Neutrophil (primary cell): ENCODE measurements around the gene ABR.

ENCODE experiments used
- H3K27ac ChIP-seq: fragments of 200-600 bp; sonication (generic); 2 replicates; pipeline ENCODE4 v1.5.1; 2016; ENCODE audit warnings: mild to moderate bottlenecking, moderate library complexity
- H3K27me3 ChIP-seq: fragments of 200-600 bp; sonication (generic); 2 replicates; pipeline ENCODE4 v1.6.0; 2016; ENCODE audit warnings: mild to moderate bottlenecking
- H3K36me3 ChIP-seq: fragments of 200-600 bp; sonication (generic); 2 replicates; pipeline ENCODE4 v1.5.1; 2017
- H3K4me1 ChIP-seq, 2 experiments: fragments of 200-600 bp in 1 of 2; sonication (generic) in 1 of 2; 1 replicate in 1 of 2; 2 replicates in 1 of 2; pipeline versions ENCODE4 v1.5.1 to v1.6.1; 2013 to 2016; ENCODE audit warnings: low read depth in 1 of 2, low read length in 1 of 2, mild to moderate bottlenecking in 1 of 2, moderate library complexity in 1 of 2; ENCODE audit not compliant: control insufficient read depth in 1 of 2, insufficient read depth in 1 of 2
- H3K4me3 ChIP-seq, 2 experiments: fragments of 200-600 bp in 1 of 2; sonication (generic) in 1 of 2; 1 replicate in 1 of 2; 2 replicates in 1 of 2; pipeline ENCODE4 v1.5.1; 2013 to 2016; ENCODE audit warnings: low read depth in 1 of 2, low read length in 1 of 2, mild to moderate bottlenecking in 1 of 2, moderate library complexity in 1 of 2
- H3K9me3 ChIP-seq: fragments of 200-600 bp; sonication (generic); 2 replicates; pipeline ENCODE4 v1.5.1; 2016
- TF ChIP-seq, protein P1 (sequence below): fragments of 200-600 bp; sonication (generic); IDR thresholded peaks from 2 replicates; pipeline ENCODE4 v1.5.1; 2016; ENCODE audit warnings: antibody characterized with exemption

The ABR gene

DNA sequence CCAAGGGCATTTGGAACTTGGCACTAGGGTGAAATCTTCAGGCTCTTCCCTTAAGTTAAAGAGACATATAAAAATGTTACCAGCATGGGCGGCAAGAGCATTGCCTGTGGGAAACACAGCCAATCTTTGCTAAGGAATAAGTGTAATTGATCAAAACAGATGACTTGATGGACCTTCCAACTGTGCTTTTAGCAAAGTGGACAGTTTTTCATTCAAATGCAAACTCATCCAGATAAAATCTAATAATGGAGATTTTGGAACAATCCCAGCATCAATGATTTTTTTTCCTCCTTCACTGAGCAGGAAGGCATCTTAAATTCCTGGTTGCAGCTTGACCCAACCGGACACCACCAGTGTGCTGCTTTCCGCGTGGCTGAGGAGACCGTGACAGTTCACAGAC, 47.6 kb upstream of the ABR start:
- TF ChIP-seq, protein P1, sequence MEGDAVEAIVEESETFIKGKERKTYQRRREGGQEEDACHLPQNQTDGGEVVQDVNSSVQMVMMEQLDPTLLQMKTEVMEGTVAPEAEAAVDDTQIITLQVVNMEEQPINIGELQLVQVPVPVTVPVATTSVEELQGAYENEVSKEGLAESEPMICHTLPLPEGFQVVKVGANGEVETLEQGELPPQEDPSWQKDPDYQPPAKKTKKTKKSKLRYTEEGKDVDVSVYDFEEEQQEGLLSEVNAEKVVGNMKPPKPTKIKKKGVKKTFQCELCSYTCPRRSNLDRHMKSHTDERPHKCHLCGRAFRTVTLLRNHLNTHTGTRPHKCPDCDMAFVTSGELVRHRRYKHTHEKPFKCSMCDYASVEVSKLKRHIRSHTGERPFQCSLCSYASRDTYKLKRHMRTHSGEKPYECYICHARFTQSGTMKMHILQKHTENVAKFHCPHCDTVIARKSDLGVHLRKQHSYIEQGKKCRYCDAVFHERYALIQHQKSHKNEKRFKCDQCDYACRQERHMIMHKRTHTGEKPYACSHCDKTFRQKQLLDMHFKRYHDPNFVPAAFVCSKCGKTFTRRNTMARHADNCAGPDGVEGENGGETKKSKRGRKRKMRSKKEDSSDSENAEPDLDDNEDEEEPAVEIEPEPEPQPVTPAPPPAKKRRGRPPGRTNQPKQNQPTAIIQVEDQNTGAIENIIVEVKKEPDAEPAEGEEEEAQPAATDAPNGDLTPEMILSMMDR = no peak
- Histone ChIP-seq H3K27me3 (peaks cover 60% of the 10 kb centered on the region), H3K36me3 (no peaks in the 10 kb centered on the region)

DNA sequence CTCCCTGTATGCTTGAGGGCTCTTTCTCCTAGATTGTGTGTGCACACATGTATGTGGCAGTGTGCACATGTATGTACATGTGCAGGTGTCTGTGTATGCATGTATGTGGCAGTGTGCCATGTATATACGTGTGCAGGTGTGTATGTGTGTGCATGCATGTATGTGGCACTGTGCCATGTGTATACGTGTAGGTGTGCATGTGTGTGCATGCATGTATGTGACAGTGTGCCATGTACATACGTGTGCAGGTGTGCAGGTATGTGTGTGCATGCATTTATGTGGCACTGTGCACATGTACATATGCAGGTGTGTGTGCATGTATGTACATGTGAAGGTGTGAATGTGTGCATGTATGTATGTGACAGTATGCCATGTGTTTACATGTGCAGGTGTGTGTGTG, 46.5 kb upstream of the ABR start:
- no peaks in the 10 kb centered on the region for H3K36me3 ChIP-seq
- peaks cover 49% of the 10 kb centered on the region for H3K27me3 ChIP-seq
- peaks cover 15 to 22% of the 10 kb centered on the region in 2 experiments for H3K4me1 ChIP-seq
- no peak overlapping the region for H3K4me3 ChIP-seq
- H3K27ac ChIP-seq = no peak overlapping the region
- TF ChIP-seq, protein P1 = no peak
- H3K9me3 ChIP-seq = no peaks in the 10 kb centered on the region

More for the DNA sequence above, 47.6 kb upstream of the ABR start:
- Histone ChIP-seq H3K4me3 (peak overlapping the region in 1 of 2 experiments; percentile 75), H3K9me3 (no peaks in the 10 kb centered on the region), H3K27ac (no peak overlapping the region), H3K4me1 (peaks cover 15 to 22% of the 10 kb centered on the region in 2 experiments)

DNA sequence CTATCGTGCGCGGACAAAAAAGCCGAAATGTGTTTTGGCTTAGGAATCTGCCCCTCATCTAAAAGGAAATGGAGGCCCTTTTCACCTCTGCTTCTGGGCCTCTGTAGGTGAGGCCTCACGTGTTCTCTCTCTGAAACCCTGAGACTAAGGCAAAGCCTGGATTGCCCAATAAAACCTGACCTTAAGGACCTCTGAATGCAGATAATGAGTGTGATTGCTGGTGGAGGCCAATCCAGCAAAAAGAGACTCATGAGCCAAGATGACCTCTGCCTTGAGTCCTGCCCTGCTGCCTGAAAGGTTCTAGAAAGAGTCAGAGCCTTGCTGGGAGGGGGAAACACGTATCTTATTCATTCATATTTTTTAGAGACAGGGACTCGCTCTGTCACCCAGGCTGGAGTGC, 44.5 kb upstream of the ABR start:
- TF ChIP-seq, protein P1 = no peak
- no peak overlapping the region for H3K4me3 ChIP-seq
- H3K27ac ChIP-seq = no peak overlapping the region
- no peaks in the 10 kb centered on the region for H3K9me3 ChIP-seq
- H3K36me3 ChIP-seq = no peaks in the 10 kb centered on the region
- peaks cover 29% of the 10 kb centered on the region for H3K27me3 ChIP-seq
- peaks cover 11 to 15% of the 10 kb centered on the region in 2 experiments for H3K4me1 ChIP-seq

DNA sequence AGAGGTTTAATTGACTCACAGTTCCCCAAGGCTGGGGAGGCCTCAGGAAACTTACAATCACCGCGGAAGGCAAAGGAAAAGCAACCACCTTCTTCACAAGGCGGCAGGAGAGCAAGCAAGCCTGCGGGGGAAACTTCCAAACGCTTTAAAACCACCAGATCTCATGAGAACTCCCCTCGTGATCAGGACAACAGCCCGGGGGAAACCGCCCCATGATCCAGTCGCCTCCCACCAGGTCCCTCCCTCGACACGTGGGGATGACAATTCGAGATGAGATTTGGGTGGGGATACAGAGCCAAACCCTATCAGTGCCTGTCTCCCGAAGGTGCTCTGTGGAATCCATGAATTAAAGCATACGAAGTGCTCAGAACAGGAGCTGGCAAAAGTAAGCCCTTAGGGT, 43.9 kb upstream of the ABR start:
- TF ChIP-seq, protein P1 = no peak
- peaks cover 23% of the 10 kb centered on the region for H3K27me3 ChIP-seq
- no peaks in the 10 kb centered on the region for H3K9me3 ChIP-seq
- no peaks in the 10 kb centered on the region for H3K36me3 ChIP-seq
- no peak overlapping the region for H3K27ac ChIP-seq
- H3K4me1 ChIP-seq = peaks cover 8 to 11% of the 10 kb centered on the region in 2 experiments
- H3K4me3 ChIP-seq = no peak overlapping the region

DNA sequence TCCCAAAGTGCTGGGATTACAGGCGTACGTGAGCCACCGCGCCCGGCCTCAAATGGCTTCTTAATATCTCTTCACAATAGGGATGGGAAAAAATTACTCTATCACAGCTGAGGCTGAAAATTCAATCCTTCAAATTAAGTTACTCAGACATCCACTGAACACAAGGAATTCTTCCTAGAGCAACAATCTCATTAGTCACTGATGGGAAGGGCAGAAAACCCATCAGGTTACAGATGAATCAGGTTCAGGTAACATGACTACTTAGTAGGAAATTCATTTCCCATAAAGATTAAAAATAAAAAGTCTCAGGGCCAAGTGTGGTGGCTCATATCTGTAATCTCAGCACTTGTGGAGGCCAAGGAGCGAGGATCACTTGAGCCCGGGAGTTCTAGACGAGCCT, 42.5 kb upstream of the ABR start:
- TF ChIP-seq, protein P1 = no peak
- Histone ChIP-seq H3K9me3 (no peaks in the 10 kb centered on the region), H3K36me3 (no peaks in the 10 kb centered on the region), H3K4me1 (no peaks in the 10 kb centered on the region), H3K4me3 (no peak overlapping the region), H3K27me3 (peaks cover 9% of the 10 kb centered on the region), H3K27ac (no peak overlapping the region)

DNA sequence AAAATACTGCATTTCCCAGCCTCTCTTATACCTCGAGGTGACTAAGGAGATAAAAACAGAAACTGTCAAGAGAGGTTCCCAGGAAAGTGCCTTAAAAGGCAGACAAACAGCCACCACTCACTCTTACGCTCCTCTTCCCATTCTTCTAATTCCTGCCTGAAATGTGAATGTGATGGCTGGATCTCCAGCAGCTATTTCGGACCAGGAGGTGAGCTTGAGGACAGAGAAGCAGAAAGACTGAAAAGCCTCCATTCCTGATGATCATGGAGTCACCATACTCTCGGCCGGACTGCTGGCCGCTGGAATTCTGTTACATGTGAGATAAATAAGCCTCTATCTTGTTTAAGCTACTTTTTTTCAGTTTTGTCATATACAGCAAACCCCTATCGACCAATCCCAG, 41.4 kb upstream of the ABR start:
- H3K27ac ChIP-seq = no peak overlapping the region
- no peaks in the 10 kb centered on the region for H3K9me3 ChIP-seq
- no peaks in the 10 kb centered on the region for H3K27me3 ChIP-seq
- H3K36me3 ChIP-seq = no peaks in the 10 kb centered on the region
- no peak overlapping the region for H3K4me3 ChIP-seq
- no peaks in the 10 kb centered on the region for H3K4me1 ChIP-seq
- TF ChIP-seq, protein P1 = no peak
